Neural cell (in vitro differentiated cells): Measurements from ENCODE around the gene ST6GALNAC3. TPM values are rescaled to one million over a fixed set of nuclear protein-coding genes. Genes with fewer than 3 reads are reported as not detected.
A peak's percentile ranks its signal among the peaks of the same experiment; 100 is the strongest.

Experiments
- H2AFZ ChIP-seq: fragments of 200-600, 300-800 bp; sonication (generic), shearing (Covaris generic); 2 replicates; pipeline ENCODE4 v1.6.0; 2014; ENCODE audit warnings: low read depth, mild to moderate bottlenecking, antibody characterized with exemption, low read length, moderate library complexity
- H3F3A ChIP-seq: fragments of 200-600 bp; shearing (Covaris generic); 2 replicates; pipeline ENCODE4 v1.6.1; 2016; ENCODE audit warnings: mild to moderate bottlenecking, moderate library complexity, mixed read lengths, antibody characterized with exemption, low read length; ENCODE audit not compliant: insufficient read depth, poor library complexity, severe bottlenecking
- H3K27ac ChIP-seq: fragments of 200-600, 300-800 bp; sonication (generic), shearing (Covaris generic); 2 replicates; pipeline ENCODE4 v1.5.1; 2014; ENCODE audit warnings: mild to moderate bottlenecking, low read length, moderate library complexity
- H3K27me3 ChIP-seq: fragments of 300-800, 200-600 bp; sonication (generic), shearing (Covaris generic); 2 replicates; pipeline ENCODE4 v1.6.0; 2014; ENCODE audit warnings: mild to moderate bottlenecking, low read depth, low read length, moderate library complexity; ENCODE audit not compliant: insufficient read depth
- H3K36me3 ChIP-seq: fragments of 300-800, 200-600 bp; sonication (generic), shearing (Covaris generic); 2 replicates; pipeline ENCODE4 v1.5.1; 2014; ENCODE audit warnings: mild to moderate bottlenecking, antibody characterized with exemption, low read length, moderate library complexity; ENCODE audit not compliant: insufficient read depth
- H3K4me2 ChIP-seq: fragments of 300-800, 200-600 bp; sonication (generic), shearing (Covaris generic); 2 replicates; pipeline ENCODE4 v1.6.0; 2014; ENCODE audit warnings: mild to moderate bottlenecking, low read length
- H3K4me3 ChIP-seq: fragments of 300-800, 200-600 bp; sonication (generic), shearing (Covaris generic); 2 replicates; pipeline ENCODE4 v1.5.1; 2014; ENCODE audit warnings: mild to moderate bottlenecking, low read length, moderate library complexity
- H3K79me2 ChIP-seq: fragments of 200-600 bp; shearing (Covaris generic); replicated peaks from 2 replicates; pipeline ENCODE4 v1.6.0; 2014; ENCODE audit warnings: mild to moderate bottlenecking, low read length, moderate library complexity; ENCODE audit not compliant: insufficient read depth
- H3K9ac ChIP-seq: fragments of 300-800, 200-600 bp; sonication (generic), shearing (Covaris generic); 2 replicates; pipeline ENCODE4 v1.6.1; 2016; ENCODE audit warnings: mild to moderate bottlenecking, low read length, mixed read lengths
- H3K9me2 ChIP-seq: fragments of 200-600 bp; shearing (Covaris generic); 2 replicates; pipeline ENCODE4 v1.6.1; 2016; ENCODE audit warnings: mild to moderate bottlenecking, low read length, mixed read lengths; ENCODE audit not compliant: insufficient read depth
- H3K9me3 ChIP-seq: fragments of 200-600, 300-800 bp; sonication (generic), shearing (Covaris generic); 2 replicates; pipeline ENCODE4 v1.6.1; 2016; ENCODE audit warnings: mild to moderate bottlenecking, mixed run types, low read length, moderate library complexity, mixed read lengths
- H4K20me1 ChIP-seq: fragments of 200-600 bp; shearing (Covaris generic); 2 replicates; pipeline ENCODE4 v1.6.1; 2016; ENCODE audit warnings: mild to moderate bottlenecking, mixed run types; ENCODE audit not compliant: insufficient read depth
- EP300 ChIP-seq: fragments of 450-650 bp; conservative IDR thresholded peaks from 2 replicates; pipeline ENCODE4 v1.6.1; 2014; ENCODE audit warnings: antibody characterized with exemption, mild to moderate bottlenecking, moderate library complexity; ENCODE audit not compliant: poor library complexity, severe bottlenecking
- EZH2 ChIP-seq: fragments of 200-600, 300-800 bp; shearing (Covaris generic), sonication (generic); IDR thresholded peaks from 2 replicates; pipeline ENCODE4 v1.6.1; 2014; ENCODE audit warnings: antibody characterized with exemption, low read length, borderline replicate concordance, mild to moderate bottlenecking; ENCODE audit not compliant: insufficient read depth, poor library complexity, severe bottlenecking
- MXI1 ChIP-seq: fragments of 450-650 bp; conservative IDR thresholded peaks from 2 replicates; pipeline ENCODE4 v1.6.1; 2014; ENCODE audit warnings: antibody characterized with exemption, mild to moderate bottlenecking; ENCODE audit not compliant: poor library complexity, severe bottlenecking
- POLR2AphosphoS5 ChIP-seq: IDR thresholded peaks from 2 replicates; pipeline ENCODE4 v1.6.1; 2012
- RAD21 ChIP-seq: fragments of 450-650 bp; conservative IDR thresholded peaks from 2 replicates; pipeline ENCODE4 v1.6.1; 2014; ENCODE audit warnings: antibody characterized with exemption, mild to moderate bottlenecking, moderate library complexity
- SMC3 ChIP-seq: fragments of 450-650 bp; conservative IDR thresholded peaks from 2 replicates; pipeline ENCODE4 v1.6.1; 2014; ENCODE audit warnings: antibody characterized with exemption, mild to moderate bottlenecking, moderate library complexity; ENCODE audit not compliant: poor library complexity
- TAF1 ChIP-seq: IDR thresholded peaks from 2 replicates; pipeline ENCODE4 v1.6.1; 2012; ENCODE audit warnings: low read depth
- polyA plus RNA-seq: library from polyadenylated mRNA; depleted of rRNA; stranded (reverse); fragments of >200 nt; gene quantifications from 2 replicates; pipeline ENCODE4 v1.2.3, GENCODE V29; 2014
- TF ChIP-seq, protein P1 (sequence below): IDR thresholded peaks from 2 replicates; pipeline ENCODE4 v1.6.1; 2012; ENCODE audit warnings: borderline replicate concordance
- TF ChIP-seq, protein P2 (sequence below): fragments of 450-650 bp; IDR thresholded peaks from 2 replicates; pipeline ENCODE4 v1.5.1; 2014; ENCODE audit warnings: antibody characterized with exemption, mild to moderate bottlenecking, moderate library complexity; ENCODE audit not compliant: poor library complexity, severe bottlenecking

The ST6GALNAC3 gene
- polyA plus RNA-seq, 1 donor from 2014 or later = 3.6 TPM

DNA sequence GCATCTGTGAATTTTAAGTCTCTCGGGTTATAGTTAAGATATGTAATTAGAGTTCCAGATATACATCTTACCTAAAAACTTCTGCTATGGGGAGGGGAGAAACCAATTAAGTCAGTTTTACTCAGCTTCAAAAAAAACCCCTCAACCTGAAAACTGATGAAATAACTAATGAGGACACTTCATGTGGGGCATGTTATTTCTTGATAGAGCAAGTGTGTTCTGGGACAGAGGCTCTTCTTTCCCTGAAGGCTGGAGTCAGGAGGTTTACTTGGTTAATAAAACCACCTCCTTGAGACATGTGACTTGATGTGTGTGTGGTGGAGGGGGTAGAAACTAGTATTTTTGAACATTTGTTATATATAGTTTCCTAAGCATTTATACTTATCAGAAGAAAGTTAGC lies 479.7 kb downstream of the ST6GALNAC3 start:
- Histone ChIP-seq H3F3A (no peaks in the 10 kb centered on the region), H3K79me2 (no peaks in the 10 kb centered on the region), H4K20me1 (no peaks in the 10 kb centered on the region), H3K9me3 (no peaks in the 10 kb centered on the region), H2AFZ (no peak overlapping the region), H3K4me3 (no peak overlapping the region), H3K36me3 (no peaks in the 10 kb centered on the region), H3K4me2 (no peak overlapping the region), H3K27ac (no peak overlapping the region), H3K9ac (no peak overlapping the region), H3K9me2 (no peaks in the 10 kb centered on the region), H3K27me3 (no peaks in the 10 kb centered on the region)
- TF ChIP-seq TAF1 (no peak), EP300 (no peak)

DNA sequence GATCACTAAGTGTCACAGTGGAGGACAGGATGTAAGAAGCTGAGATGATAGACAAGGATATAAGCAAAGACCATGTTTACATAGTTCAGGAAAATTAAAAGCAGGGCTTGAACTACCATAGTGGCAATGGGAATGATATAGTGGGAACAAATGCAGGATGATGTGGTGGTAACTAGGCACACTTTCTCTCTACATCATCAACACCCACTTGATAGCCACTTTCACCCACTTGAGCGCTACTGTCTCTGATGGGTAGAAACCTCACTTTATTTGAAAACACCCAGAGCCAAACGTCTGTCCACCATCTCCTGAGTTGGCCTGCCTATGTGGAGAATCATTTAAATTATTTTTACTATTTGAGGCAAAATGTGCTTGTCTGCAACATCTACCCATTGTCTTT lies 487.7 kb downstream of the ST6GALNAC3 start:
- TF ChIP-seq EZH2 (no peak), MXI1 (no peak), RAD21 (no peak), POLR2AphosphoS5 (no peak), TAF1 (no peak), SMC3 (no peak)
- TF ChIP-seq, protein P1, sequence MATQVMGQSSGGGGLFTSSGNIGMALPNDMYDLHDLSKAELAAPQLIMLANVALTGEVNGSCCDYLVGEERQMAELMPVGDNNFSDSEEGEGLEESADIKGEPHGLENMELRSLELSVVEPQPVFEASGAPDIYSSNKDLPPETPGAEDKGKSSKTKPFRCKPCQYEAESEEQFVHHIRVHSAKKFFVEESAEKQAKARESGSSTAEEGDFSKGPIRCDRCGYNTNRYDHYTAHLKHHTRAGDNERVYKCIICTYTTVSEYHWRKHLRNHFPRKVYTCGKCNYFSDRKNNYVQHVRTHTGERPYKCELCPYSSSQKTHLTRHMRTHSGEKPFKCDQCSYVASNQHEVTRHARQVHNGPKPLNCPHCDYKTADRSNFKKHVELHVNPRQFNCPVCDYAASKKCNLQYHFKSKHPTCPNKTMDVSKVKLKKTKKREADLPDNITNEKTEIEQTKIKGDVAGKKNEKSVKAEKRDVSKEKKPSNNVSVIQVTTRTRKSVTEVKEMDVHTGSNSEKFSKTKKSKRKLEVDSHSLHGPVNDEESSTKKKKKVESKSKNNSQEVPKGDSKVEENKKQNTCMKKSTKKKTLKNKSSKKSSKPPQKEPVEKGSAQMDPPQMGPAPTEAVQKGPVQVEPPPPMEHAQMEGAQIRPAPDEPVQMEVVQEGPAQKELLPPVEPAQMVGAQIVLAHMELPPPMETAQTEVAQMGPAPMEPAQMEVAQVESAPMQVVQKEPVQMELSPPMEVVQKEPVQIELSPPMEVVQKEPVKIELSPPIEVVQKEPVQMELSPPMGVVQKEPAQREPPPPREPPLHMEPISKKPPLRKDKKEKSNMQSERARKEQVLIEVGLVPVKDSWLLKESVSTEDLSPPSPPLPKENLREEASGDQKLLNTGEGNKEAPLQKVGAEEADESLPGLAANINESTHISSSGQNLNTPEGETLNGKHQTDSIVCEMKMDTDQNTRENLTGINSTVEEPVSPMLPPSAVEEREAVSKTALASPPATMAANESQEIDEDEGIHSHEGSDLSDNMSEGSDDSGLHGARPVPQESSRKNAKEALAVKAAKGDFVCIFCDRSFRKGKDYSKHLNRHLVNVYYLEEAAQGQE = no peak
- H3K9me2 ChIP-seq = no peaks in the 10 kb centered on the region
- no peak overlapping the region for H3K9ac ChIP-seq
- H3K9me3 ChIP-seq = no peaks in the 10 kb centered on the region
- H3K27me3 ChIP-seq = no peaks in the 10 kb centered on the region
- no peak overlapping the region for H3K27ac ChIP-seq
- H3K79me2 ChIP-seq = no peaks in the 10 kb centered on the region
- H3K4me2 ChIP-seq = no peak overlapping the region
- H3F3A ChIP-seq = no peaks in the 10 kb centered on the region
- H4K20me1 ChIP-seq = no peaks in the 10 kb centered on the region
- no peak overlapping the region for H2AFZ ChIP-seq
- no peaks in the 10 kb centered on the region for H3K36me3 ChIP-seq
- no peak overlapping the region for H3K4me3 ChIP-seq

DNA sequence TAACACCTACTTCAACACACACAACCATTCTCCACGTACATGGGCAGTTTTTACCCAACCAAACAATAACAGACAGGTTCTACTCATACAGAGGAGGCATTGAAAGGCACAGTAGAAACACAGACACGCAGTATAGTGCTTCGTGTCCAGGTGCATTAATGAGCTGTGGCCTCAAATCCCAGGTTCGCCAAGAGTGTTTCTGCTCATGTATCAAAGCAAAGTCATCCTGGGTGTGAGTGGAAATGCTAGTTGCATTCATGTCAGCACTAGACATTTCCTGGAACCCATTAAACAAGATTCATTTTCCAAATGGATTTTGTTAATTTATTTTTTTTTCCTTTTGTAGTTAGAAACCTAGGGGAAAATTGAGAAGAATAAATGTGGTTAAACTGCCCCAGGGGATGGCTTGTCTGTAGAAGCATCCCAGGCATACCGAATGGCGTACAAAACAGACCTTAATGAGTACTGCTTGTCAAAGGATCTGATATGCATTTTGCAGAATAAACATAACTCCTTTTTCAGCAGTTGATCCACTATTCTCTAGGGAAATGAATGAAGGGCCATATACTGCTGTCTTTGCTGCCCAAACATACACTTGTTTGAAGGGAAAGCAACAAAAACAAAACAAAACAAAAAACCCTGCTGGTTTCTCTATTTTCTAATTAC lies 494.2 kb downstream of the ST6GALNAC3 start:
- peak overlapping the region; percentile 26 for H3K27ac ChIP-seq

More for the DNA sequence above, 494.2 kb downstream of the ST6GALNAC3 start:
- H2AFZ ChIP-seq = no peak overlapping the region
- no peaks in the 10 kb centered on the region for H3F3A ChIP-seq
- H3K36me3 ChIP-seq = no peaks in the 10 kb centered on the region
- no peaks in the 10 kb centered on the region for H3K9me2 ChIP-seq
- no peak overlapping the region for H3K4me2 ChIP-seq
- no peaks in the 10 kb centered on the region for H3K9me3 ChIP-seq
- peak overlapping the region; percentile 29 for H3K4me3 ChIP-seq
- no peak for TF ChIP-seq EZH2
- TF ChIP-seq, protein P2, sequence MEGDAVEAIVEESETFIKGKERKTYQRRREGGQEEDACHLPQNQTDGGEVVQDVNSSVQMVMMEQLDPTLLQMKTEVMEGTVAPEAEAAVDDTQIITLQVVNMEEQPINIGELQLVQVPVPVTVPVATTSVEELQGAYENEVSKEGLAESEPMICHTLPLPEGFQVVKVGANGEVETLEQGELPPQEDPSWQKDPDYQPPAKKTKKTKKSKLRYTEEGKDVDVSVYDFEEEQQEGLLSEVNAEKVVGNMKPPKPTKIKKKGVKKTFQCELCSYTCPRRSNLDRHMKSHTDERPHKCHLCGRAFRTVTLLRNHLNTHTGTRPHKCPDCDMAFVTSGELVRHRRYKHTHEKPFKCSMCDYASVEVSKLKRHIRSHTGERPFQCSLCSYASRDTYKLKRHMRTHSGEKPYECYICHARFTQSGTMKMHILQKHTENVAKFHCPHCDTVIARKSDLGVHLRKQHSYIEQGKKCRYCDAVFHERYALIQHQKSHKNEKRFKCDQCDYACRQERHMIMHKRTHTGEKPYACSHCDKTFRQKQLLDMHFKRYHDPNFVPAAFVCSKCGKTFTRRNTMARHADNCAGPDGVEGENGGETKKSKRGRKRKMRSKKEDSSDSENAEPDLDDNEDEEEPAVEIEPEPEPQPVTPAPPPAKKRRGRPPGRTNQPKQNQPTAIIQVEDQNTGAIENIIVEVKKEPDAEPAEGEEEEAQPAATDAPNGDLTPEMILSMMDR = no peak
- TF ChIP-seq, protein P1 = no peak
- no peak for TF ChIP-seq EP300
- no peak for TF ChIP-seq POLR2AphosphoS5
- no peak for TF ChIP-seq RAD21
- no peak for TF ChIP-seq MXI1
- TF ChIP-seq TAF1 = no peak
- H4K20me1 ChIP-seq = no peaks in the 10 kb centered on the region
- H3K27me3 ChIP-seq = no peaks in the 10 kb centered on the region
- H3K79me2 ChIP-seq = no peaks in the 10 kb centered on the region
- no peak overlapping the region for H3K9ac ChIP-seq
